Transverse colon (tissue), 4 donors: ENCODE results near the gene ZNF837.

ENCODE experiments used
- EP300 ChIP-seq: sonication (generic); formaldehyde crosslinking; IDR thresholded peaks from one replicate; pipeline ENCODE4 v1.6.1; 2017; ENCODE audit warnings: antibody characterized with exemption, low read depth
- POLR2A ChIP-seq: fragments of 450-650 bp; IDR thresholded peaks from one replicate; pipeline ENCODE4 v1.6.1; 2016; ENCODE audit warnings: antibody characterized with exemption, mild to moderate bottlenecking, moderate library complexity
- POLR2AphosphoS5 ChIP-seq, 3 donors: sonication (generic); formaldehyde crosslinking; IDR thresholded peaks; one replicate each; pipeline ENCODE4 v1.6.1; 2016; ENCODE audit warnings: antibody characterized with exemption in 3 of 3
- TF ChIP-seq, protein P1 (sequence below), 5 experiments: fragments of 200-600 bp in 3 of 5; fragments of 450-650 bp in 2 of 5; sonication (generic) in 3 of 5; IDR thresholded peaks; 1 replicate in 2 of 5; 2 replicates in 3 of 5; pipeline ENCODE4 v1.5.1; 2016 to 2017; ENCODE audit warnings: antibody characterized with exemption in 5 of 5, inconsistent platforms in 3 of 5, mild to moderate bottlenecking in 2 of 5, moderate library complexity in 1 of 5

DNA sequence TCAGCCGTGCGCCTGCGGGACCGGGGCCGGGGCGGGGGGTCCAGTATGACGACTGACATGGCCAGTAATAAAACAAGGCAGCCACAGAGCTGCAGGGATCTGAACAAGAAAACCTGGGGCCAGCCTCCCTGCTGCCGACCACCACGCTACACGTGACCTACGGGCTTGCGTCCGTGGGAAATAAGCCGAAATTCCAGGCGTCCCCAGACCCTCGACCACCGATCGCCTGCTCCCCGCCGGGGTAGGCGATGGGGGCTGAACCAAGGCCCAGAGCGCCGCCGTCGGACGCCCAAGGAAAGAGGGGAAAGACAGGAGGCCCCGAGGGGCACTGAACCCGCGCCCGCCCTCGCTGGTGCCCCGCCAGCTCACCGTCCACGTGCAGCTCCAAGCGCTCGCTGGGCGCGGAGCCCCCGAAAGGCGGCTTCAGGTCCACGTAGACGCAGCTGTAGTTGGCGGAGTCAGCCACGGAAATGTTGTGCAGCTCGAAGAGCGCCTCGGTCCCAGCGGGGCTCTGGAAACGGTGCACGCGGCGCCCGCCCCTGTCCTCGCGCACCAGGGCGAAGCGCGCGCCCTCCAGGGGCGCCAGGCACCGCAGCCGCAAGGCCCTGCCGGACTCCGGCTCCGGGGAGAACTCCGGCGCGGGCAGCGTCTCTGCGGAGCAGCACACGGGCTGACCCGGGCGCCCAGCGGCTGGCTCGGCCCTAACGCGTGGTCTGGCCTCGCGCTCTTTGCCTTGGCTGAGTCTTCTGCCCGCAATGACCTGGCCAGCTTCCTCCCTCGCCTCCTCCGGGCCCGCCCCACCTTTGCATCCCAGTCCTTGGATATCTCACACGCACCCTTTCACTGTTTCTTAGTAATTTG lies 30.6 kb downstream of the ZNF837 start:
- TF ChIP-seq POLR2A (no peak), EP300 (no peak), POLR2AphosphoS5 (IDR thresholded peaks at IDR 0.05) (no peak)
- TF ChIP-seq, protein P1, sequence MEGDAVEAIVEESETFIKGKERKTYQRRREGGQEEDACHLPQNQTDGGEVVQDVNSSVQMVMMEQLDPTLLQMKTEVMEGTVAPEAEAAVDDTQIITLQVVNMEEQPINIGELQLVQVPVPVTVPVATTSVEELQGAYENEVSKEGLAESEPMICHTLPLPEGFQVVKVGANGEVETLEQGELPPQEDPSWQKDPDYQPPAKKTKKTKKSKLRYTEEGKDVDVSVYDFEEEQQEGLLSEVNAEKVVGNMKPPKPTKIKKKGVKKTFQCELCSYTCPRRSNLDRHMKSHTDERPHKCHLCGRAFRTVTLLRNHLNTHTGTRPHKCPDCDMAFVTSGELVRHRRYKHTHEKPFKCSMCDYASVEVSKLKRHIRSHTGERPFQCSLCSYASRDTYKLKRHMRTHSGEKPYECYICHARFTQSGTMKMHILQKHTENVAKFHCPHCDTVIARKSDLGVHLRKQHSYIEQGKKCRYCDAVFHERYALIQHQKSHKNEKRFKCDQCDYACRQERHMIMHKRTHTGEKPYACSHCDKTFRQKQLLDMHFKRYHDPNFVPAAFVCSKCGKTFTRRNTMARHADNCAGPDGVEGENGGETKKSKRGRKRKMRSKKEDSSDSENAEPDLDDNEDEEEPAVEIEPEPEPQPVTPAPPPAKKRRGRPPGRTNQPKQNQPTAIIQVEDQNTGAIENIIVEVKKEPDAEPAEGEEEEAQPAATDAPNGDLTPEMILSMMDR (IDR thresholded peaks at IDR 0.05) = no peak
